ENCODE results near the gene LRP1. TPM values are rescaled to one million over a fixed set of nuclear protein-coding genes. Genes with fewer than 3 reads are reported as not detected.

The LRP1 gene
- total RNA-seq, 1 experiment from 2014 or later = 9.0 TPM

- in situ Hi-C loops (cut with HindIII; ENCODE audit: low pct_unique_long_range_greater_than_20kb, low sequenced_read_pairs) (no loop called here), intact Hi-C loops (cut with micrococcal nuclease; ENCODE audit: unreplicated experiment) (loop anchor here (2.0 kb wide), 1 partner anchor 52 kb away; no protein-coding TSS in a partner anchor)
- no peaks in the 10 kb centered on the region for H3K36me3 ChIP-seq (ENCODE audit: control insufficient read depth, insufficient read depth, low read length)
- no peak overlapping the region for H3K4me3 ChIP-seq (ENCODE audit: low read depth in 2 of 2, low read length in 2 of 2)
- ATAC-seq = peak; percentile 68
- H3K27ac ChIP-seq (ENCODE audit: low read length) = no peak overlapping the region
- TF ChIP-seq POLR2AphosphoS5 (IDR thresholded peaks at IDR 0.05; ENCODE audit: low read depth, low read length) (no peak), TCF7L2 (IDR thresholded peaks at IDR 0.05; ENCODE audit: low read depth, low read length) (no peak), CTCF (IDR thresholded peaks at IDR 0.05) (peak; percentile 96), SIN3A (IDR thresholded peaks at IDR 0.05; ENCODE audit: borderline replicate concordance, insufficient read depth, low read depth, low read length) (no peak)
- CTCF ChIA-PET = interaction anchor here (0.5 to 1.7 kb wide), 9 partner anchors 13 to 119 kb away, joined by 3 to 15 read pairs (median 4); no protein-coding TSS in a partner anchor
- H3K4me1 ChIP-seq (ENCODE audit: control insufficient read depth, insufficient read depth, low read length) = 0 out of 2 replicates have a peak, but pooled peaks cover 3% of the 10 kb centered on the region
- DNase-seq (ENCODE audit: low read depth, low spot score) = peak; percentile 53
- peaks cover 3% of the 10 kb centered on the region; the same call in 1 of the 2 replicates for H3K9me3 ChIP-seq (ENCODE audit: control insufficient read depth, insufficient read depth, low read depth, low read length)
- POLR2A ChIA-PET = no interaction called here
- BruUV-seq (replicated peaks) = no TSS peak
- 0 out of 2 replicates have a peak, but pooled peaks cover 3% of the 10 kb centered on the region for H3K27me3 ChIP-seq (ENCODE audit: control insufficient read depth, insufficient read depth, low read length)
Observed at GRCh38 chr12:57124261-57124877, 3.9 kb upstream of the LRP1 start.

- H3K27me3 ChIP-seq (ENCODE audit: control insufficient read depth, insufficient read depth, low read length) = 0 out of 2 replicates have a peak, but pooled peaks cover 3% of the 10 kb centered on the region
- no peak overlapping the region for H3K27ac ChIP-seq (ENCODE audit: low read length)
- H3K36me3 ChIP-seq (ENCODE audit: control insufficient read depth, insufficient read depth, low read length) = no peaks in the 10 kb centered on the region
- 0 out of 2 replicates have a peak, but pooled peaks cover 3% of the 10 kb centered on the region for H3K4me1 ChIP-seq (ENCODE audit: control insufficient read depth, insufficient read depth, low read length)
- POLR2A ChIA-PET = interaction anchor here (0.6 kb wide), 1 partner anchor 58 kb away, joined by 5 read pairs; no protein-coding TSS in a partner anchor
- H3K9me3 ChIP-seq (ENCODE audit: control insufficient read depth, insufficient read depth, low read depth, low read length) = peaks cover 3% of the 10 kb centered on the region; the same call in 1 of the 2 replicates
- CTCF ChIA-PET = interaction anchor here (0.6 to 1.4 kb wide), 2 partner anchors 46 to 53 kb away, joined by 6 to 11 read pairs; no protein-coding TSS in a partner anchor
- no peak for TF ChIP-seq CTCF (IDR thresholded peaks at IDR 0.05)
- TF ChIP-seq TCF7L2 (IDR thresholded peaks at IDR 0.05; ENCODE audit: low read depth, low read length) = no peak
- TF ChIP-seq POLR2AphosphoS5 (IDR thresholded peaks at IDR 0.05; ENCODE audit: low read depth, low read length) = no peak
- no peak for TF ChIP-seq REST (IDR thresholded peaks at IDR 0.05; ENCODE audit: insufficient read depth in 1 of 2, low read depth in 2 of 2, low read length in 1 of 2)
- intact Hi-C loops (cut with micrococcal nuclease; ENCODE audit: unreplicated experiment) = no loop called here
- in situ Hi-C loops (cut with HindIII; ENCODE audit: low pct_unique_long_range_greater_than_20kb, low sequenced_read_pairs) = no loop called here
- DNase-seq (ENCODE audit: low read depth, low spot score) (no peak), ATAC-seq (no peak)
- H3K4me3 ChIP-seq (ENCODE audit: low read depth in 2 of 2, low read length in 2 of 2) = no peak overlapping the region
- no TSS peak for BruUV-seq (replicated peaks)
Observed at GRCh38 chr12:57126061-57126460, 2.2 kb upstream of the LRP1 start.
